ENCODE results near the gene PDZD2. TPM values are rescaled to one million over a fixed set of nuclear protein-coding genes. Genes with fewer than 3 reads are reported as not detected.
A peak's percentile ranks its signal among the peaks of the same experiment; 100 is the strongest.

Gene PDZD2
- total and polyA plus RNA-seq, 12 donors: 2.2 to 10.3 (median 5.0) TPM

DNA sequence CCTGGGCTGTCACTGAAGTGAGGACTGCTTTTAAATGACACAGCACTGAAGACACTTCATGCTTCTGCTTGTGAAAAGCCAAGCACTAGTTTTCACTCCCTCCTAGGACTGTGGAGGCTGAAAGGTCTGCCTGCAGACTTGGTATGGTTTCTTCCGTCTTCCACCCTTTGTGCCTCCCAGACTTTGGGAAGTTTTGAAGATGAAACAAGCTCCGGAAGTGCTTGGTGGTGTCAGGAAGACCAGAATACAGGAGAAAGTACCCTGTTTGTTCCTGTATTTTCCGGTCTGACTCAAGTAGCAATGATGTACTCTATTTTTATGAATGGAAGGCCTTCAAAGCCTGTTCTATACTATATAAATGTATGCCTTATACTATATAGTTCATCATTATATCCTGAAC is 222.7 kb downstream of the PDZD2 start:
- H3K27ac ChIP-seq: no peak overlapping the region
- peaks cover 0 to 8% (median 0%) of the 10 kb centered on the region in 3 donors for H3K9me3 ChIP-seq (replicated peaks in 1 of 3)
- no peaks in the 10 kb centered on the region for H3K4me1 ChIP-seq (replicated peaks in 1 of 2)
- no peaks in the 10 kb centered on the region for H3K27me3 ChIP-seq
- WGBS, 4 donors: 63 to 85% (median 79%) methylated on average over 3 of the region's 3 CpGs
- intact Hi-C loops (cut with DNase I): no loop called here
- no peak for TF ChIP-seq POLR2A (IDR thresholded peaks at IDR 0.05)
- TF ChIP-seq, protein P1, sequence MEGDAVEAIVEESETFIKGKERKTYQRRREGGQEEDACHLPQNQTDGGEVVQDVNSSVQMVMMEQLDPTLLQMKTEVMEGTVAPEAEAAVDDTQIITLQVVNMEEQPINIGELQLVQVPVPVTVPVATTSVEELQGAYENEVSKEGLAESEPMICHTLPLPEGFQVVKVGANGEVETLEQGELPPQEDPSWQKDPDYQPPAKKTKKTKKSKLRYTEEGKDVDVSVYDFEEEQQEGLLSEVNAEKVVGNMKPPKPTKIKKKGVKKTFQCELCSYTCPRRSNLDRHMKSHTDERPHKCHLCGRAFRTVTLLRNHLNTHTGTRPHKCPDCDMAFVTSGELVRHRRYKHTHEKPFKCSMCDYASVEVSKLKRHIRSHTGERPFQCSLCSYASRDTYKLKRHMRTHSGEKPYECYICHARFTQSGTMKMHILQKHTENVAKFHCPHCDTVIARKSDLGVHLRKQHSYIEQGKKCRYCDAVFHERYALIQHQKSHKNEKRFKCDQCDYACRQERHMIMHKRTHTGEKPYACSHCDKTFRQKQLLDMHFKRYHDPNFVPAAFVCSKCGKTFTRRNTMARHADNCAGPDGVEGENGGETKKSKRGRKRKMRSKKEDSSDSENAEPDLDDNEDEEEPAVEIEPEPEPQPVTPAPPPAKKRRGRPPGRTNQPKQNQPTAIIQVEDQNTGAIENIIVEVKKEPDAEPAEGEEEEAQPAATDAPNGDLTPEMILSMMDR (IDR thresholded peaks at IDR 0.05): no peak
- peak in 1 of 7 donors; percentile 25 for DNase-seq
- H3K4me3 ChIP-seq: no peak overlapping the region
- no peaks in the 10 kb centered on the region for H3K36me3 ChIP-seq (replicated peaks in 1 of 2)

DNA sequence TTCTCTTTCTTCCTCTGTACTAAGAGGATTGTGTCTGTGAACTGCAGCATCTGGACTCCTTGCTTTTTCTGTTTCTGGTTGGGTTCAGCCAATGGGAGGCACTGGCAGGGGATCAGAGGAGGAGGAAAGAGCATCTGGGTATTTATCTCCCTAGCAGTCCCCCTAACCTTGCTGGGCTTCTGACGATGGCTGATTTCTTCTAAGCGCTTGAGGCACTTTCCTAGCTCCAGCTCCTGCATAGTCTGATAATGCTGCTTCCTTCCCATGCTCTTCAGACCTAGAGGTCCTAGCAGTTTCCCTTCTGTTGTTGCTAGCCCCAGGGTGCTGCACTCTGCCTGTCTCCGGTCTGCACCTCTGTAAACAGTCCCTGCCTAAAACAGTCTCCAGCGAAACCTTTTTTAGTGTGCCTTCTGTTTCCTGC is 225.1 kb downstream of the PDZD2 start:
- Histone ChIP-seq H3K9me3 (replicated peaks in 1 of 3) (peaks cover 0 to 5% (median 0%) of the 10 kb centered on the region in 3 donors), H3K36me3 (replicated peaks in 1 of 2) (no peaks in the 10 kb centered on the region), H3K27ac (no peak overlapping the region), H3K27me3 (no peaks in the 10 kb centered on the region), H3K4me1 (replicated peaks in 1 of 2) (no peaks in the 10 kb centered on the region), H3K4me3 (no peak overlapping the region)
- peak in 1 of 7 donors; percentile 46 for DNase-seq
- intact Hi-C loops (cut with DNase I): no loop called here
- 42 to 56% (median 53%) methylated on average over 4 of the region's 4 CpGs for WGBS, 4 donors
- no peak for TF ChIP-seq POLR2A (IDR thresholded peaks at IDR 0.05)
- TF ChIP-seq, protein P1 (IDR thresholded peaks at IDR 0.05): no peak

DNA sequence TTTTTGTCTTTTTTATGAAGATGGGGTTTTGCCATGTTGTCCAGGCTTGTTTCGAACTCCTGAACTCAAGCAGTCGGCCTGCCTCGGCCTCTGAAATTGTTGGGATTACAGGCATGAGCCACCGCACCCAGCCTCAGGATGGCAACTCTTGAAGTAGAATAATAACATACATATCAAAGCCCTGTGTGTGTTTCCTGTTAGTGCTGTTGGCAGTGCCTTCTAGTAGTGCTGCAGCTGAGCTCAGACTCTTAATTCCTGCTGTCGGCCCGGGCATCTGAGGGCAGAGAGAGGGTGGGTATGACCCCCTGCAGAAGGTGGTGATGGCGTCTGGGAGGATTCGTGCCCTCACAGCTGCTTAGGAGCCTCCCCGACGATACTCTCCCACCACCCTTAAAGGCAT is 227.2 kb downstream of the PDZD2 start:
- Histone ChIP-seq H3K4me1 (replicated peaks in 1 of 2) (no peaks in the 10 kb centered on the region), H3K36me3 (replicated peaks in 1 of 2) (no peaks in the 10 kb centered on the region), H3K27me3 (no peaks in the 10 kb centered on the region), H3K27ac (no peak overlapping the region), H3K9me3 (replicated peaks in 1 of 3) (no peaks in the 10 kb centered on the region), H3K4me3 (no peak overlapping the region)
- intact Hi-C loops (cut with DNase I): no loop called here
- 57 to 73% (median 71%) methylated on average over 8 to 10 of the region's 10 CpGs for WGBS, 4 donors
- TF ChIP-seq, protein P1 (IDR thresholded peaks at IDR 0.05): no peak
- DNase-seq: no peak

DNA sequence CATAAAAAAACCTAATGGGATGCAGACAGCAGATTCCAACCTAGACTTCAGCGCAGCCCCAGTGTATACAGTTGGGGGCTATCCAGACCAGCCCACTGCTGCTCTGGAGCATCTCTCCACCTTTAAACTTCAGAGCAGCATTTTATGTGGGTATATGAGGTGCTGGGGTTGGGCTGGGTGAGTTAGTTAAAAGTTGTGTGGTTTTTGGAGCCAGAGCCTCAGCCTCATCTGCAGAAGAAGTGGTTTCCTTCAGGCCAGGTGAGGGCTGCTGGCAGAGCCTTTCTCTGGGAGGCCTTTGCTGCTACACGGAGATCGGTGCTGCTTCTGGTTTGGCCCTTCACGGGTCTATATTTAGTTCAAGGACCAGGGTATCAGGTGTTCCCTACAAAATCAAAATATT is 228.3 kb downstream of the PDZD2 start:
- no peaks in the 10 kb centered on the region for H3K4me1 ChIP-seq (replicated peaks in 1 of 2)
- intact Hi-C loops (cut with DNase I): no loop called here
- TF ChIP-seq, protein P1 (IDR thresholded peaks at IDR 0.05): no peak
- TF ChIP-seq POLR2A (IDR thresholded peaks at IDR 0.05): no peak
- no peak overlapping the region for H3K27ac ChIP-seq
- H3K4me3 ChIP-seq: no peak overlapping the region
- no peaks in the 10 kb centered on the region for H3K36me3 ChIP-seq (replicated peaks in 1 of 2)
- H3K27me3 ChIP-seq: no peaks in the 10 kb centered on the region
- no peak for DNase-seq
- no peaks in the 10 kb centered on the region for H3K9me3 ChIP-seq (replicated peaks in 1 of 3)
- 70 to 83% (median 72%) methylated on average over 4 of the region's 4 CpGs for WGBS, 4 donors
